Occipital lobe (tissue), 3 donors: Measurements from ENCODE around the gene TMEM259. TPM values are rescaled to one million over a fixed set of nuclear protein-coding genes. Genes with fewer than 3 reads are reported as not detected.

ENCODE experiments used
- DNase-seq: peaks from one replicate; lab custom pipeline; 2025; lab: John Stamatoyannopoulos, UW
- small RNA-seq: library from RNA; depleted of rRNA; stranded (forward); fragments of <200 nt; gene quantifications from one replicate; pipeline ENCODE3, GENCODE V24; 2014
- total RNA-seq: library from RNA; depleted of rRNA; stranded (reverse); fragments of >200 nt; gene quantifications from one replicate; pipeline ENCODE4 v1.2.3, GENCODE V29; 2014

The TMEM259 gene
- total RNA-seq, 1 donor from 2014 or later, result 33.8 TPM

- DNase-seq, result no peak
These were observed 57.4 kb downstream of the TMEM259 start for GRCh38 chr19:963486-963951.

GRCh38 chr19:962683-963400, 58.1 kb downstream of the TMEM259 start:
- DNase-seq, result no peak

- DNase-seq, result no peak
These were observed 58.9 kb downstream of the TMEM259 start for GRCh38 chr19:961866-962620.

- no peak for DNase-seq
These were observed 60.4 kb downstream of the TMEM259 start for GRCh38 chr19:960601-960938.

- no peak for DNase-seq
These were observed 60.9 kb downstream of the TMEM259 start for GRCh38 chr19:960020-960419.

Small RNA genes within 50 kb of the gene (small RNA-seq; reads per million reads assigned to genes)
- gene RNU6-2, result 0.35 reads per million, percentile 25 among the genes with 10 or more reads in this experiment

Other genes starting within 250 kb of the TMEM259 start
- gene PTBP1, start 223.7 kb downstream of the TMEM259 start, total RNA-seq, result 33.5 TPM
- gene PLPPR3, start 199.2 kb downstream of the TMEM259 start, total RNA-seq, result 99.5 TPM
- gene AZU1, start 193.3 kb downstream of the TMEM259 start, total RNA-seq, result 0.31 TPM
- gene PRTN3, start 180.1 kb downstream of the TMEM259 start, total RNA-seq, result not detected
- gene ELANE, start 168.8 kb downstream of the TMEM259 start, total RNA-seq, result not detected
- gene CFD, start 161.5 kb downstream of the TMEM259 start, total RNA-seq, result 2.8 TPM
- gene MED16, start 127.9 kb downstream of the TMEM259 start, total RNA-seq, result 17.9 TPM
- not detected for gene RNU6-9, start 127.6 kb downstream of the TMEM259 start, total RNA-seq
- 31.4 TPM for gene R3HDM4, start 107.9 kb downstream of the TMEM259 start, total RNA-seq
- gene KISS1R, start 103.8 kb downstream of the TMEM259 start, total RNA-seq, result not detected
- 8.0 TPM for gene ARID3A, start 95.1 kb downstream of the TMEM259 start, total RNA-seq
- gene WDR18, start 36.8 kb downstream of the TMEM259 start, total RNA-seq, result 44.1 TPM
- gene GRIN3B, start 20.7 kb downstream of the TMEM259 start, total RNA-seq, result not detected
- gene RNU6-2, start 399 bp upstream of the TMEM259 start, total RNA-seq, result not detected
- gene CNN2, start 5.5 kb upstream of the TMEM259 start, total RNA-seq, result 9.5 TPM
- gene ABCA7, start 19.0 kb upstream of the TMEM259 start, total RNA-seq, result 0.78 TPM
- 1.7 TPM for gene ARHGAP45, start 46.0 kb upstream of the TMEM259 start, total RNA-seq
- gene POLR2E, start 74.3 kb upstream of the TMEM259 start, total RNA-seq, result 31.8 TPM
- 83.8 TPM for gene GPX4, start 82.9 kb upstream of the TMEM259 start, total RNA-seq
- 4.2 TPM for gene SBNO2, start 153.1 kb upstream of the TMEM259 start, total RNA-seq
- gene STK11, start 184.7 kb upstream of the TMEM259 start, total RNA-seq, result 49.0 TPM
- gene CBARP, start 216.9 kb upstream of the TMEM259 start, total RNA-seq, result 6.6 TPM
- 11.9 TPM for gene ATP5F1D, start 220.6 kb upstream of the TMEM259 start, total RNA-seq
- gene MIDN, start 227.5 kb upstream of the TMEM259 start, total RNA-seq, result 15.3 TPM
- gene CIRBP, start 248.2 kb upstream of the TMEM259 start, total RNA-seq, result 598 TPM